Lower leg skin (tissue), 4 donors: Measurements from ENCODE around the gene NFASC. TPM values are rescaled to one million over a fixed set of nuclear protein-coding genes. Genes with fewer than 3 reads are reported as not detected.

Experiments
- DNase-seq, 2 donors: peaks; one replicate each; pipeline ENCODE4 v3.0.0-alpha.2; 2019; ENCODE audit warnings: low spot score in 2 of 2
- H3K4me3 ChIP-seq: fragments of 200-600 bp; sonication (generic); 2 replicates; pipeline ENCODE4 v1.5.1; 2017; ENCODE audit warnings: mild to moderate bottlenecking, low read depth; ENCODE audit not compliant: poor library complexity, severe bottlenecking
- POLR2A ChIP-seq, 2 donors: fragments of 450-650 bp; IDR thresholded peaks; one replicate each; pipeline ENCODE4 v1.6.1; 2016 to 2017; ENCODE audit warnings: antibody characterized with exemption in 2 of 2, mild to moderate bottlenecking in 1 of 2, moderate library complexity in 1 of 2
- WGBS, 2 donors: methylation state at CpG; one replicate each; pipeline ENCODE4 v1.1.5; 2018; 5-methylcytosine and 5-hydroxymethylcytosine counted together
- intact Hi-C: fragments of 100-400 bp; cut with DNase I; formaldehyde crosslinking; loops from one replicate; pipeline ENCODE4 v1.15.0; 2023; ENCODE audit warnings: low total_unique reads
- total RNA-seq, 4 donors: library from RNA; depleted of rRNA; stranded (reverse); fragments of >200 nt; gene quantifications; one replicate each; pipeline ENCODE4 v1.1.0, GENCODE V29; 2016
- TF ChIP-seq, protein P1 (sequence below), 3 donors: fragments of 450-650 bp; IDR thresholded peaks; one replicate each; pipeline ENCODE4 v1.5.1; 2016; ENCODE audit warnings: antibody characterized with exemption in 3 of 3, mild to moderate bottlenecking in 3 of 3, moderate library complexity in 2 of 3

Gene NFASC
- total RNA-seq, 4 donors from 2014 or later, result 10.2 to 17.2 (median 14.2) TPM

GRCh38 chr1:205004351-205004750 is 133.7 kb downstream of the NFASC start:
- TF ChIP-seq, protein P1, sequence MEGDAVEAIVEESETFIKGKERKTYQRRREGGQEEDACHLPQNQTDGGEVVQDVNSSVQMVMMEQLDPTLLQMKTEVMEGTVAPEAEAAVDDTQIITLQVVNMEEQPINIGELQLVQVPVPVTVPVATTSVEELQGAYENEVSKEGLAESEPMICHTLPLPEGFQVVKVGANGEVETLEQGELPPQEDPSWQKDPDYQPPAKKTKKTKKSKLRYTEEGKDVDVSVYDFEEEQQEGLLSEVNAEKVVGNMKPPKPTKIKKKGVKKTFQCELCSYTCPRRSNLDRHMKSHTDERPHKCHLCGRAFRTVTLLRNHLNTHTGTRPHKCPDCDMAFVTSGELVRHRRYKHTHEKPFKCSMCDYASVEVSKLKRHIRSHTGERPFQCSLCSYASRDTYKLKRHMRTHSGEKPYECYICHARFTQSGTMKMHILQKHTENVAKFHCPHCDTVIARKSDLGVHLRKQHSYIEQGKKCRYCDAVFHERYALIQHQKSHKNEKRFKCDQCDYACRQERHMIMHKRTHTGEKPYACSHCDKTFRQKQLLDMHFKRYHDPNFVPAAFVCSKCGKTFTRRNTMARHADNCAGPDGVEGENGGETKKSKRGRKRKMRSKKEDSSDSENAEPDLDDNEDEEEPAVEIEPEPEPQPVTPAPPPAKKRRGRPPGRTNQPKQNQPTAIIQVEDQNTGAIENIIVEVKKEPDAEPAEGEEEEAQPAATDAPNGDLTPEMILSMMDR (IDR thresholded peaks at IDR 0.05), result no peak
- no peak for TF ChIP-seq POLR2A (IDR thresholded peaks at IDR 0.05)
- 46 to 66% methylated on average over 3 of the region's 3 CpGs for WGBS, 2 donors
- no peak for DNase-seq
- H3K4me3 ChIP-seq, result no peak overlapping the region
- intact Hi-C loops, result no loop called here

GRCh38 chr1:205008896-205009295 is 138.2 kb downstream of the NFASC start:
- intact Hi-C loops, result no loop called here
- no peak for TF ChIP-seq POLR2A (IDR thresholded peaks at IDR 0.05)
- TF ChIP-seq, protein P1 (IDR thresholded peaks at IDR 0.05), result no peak
- no peak for DNase-seq
- WGBS, 2 donors, result 86 to 88% methylated on average over 8 of the region's 8 CpGs
- H3K4me3 ChIP-seq, result no peak overlapping the region

DNA sequence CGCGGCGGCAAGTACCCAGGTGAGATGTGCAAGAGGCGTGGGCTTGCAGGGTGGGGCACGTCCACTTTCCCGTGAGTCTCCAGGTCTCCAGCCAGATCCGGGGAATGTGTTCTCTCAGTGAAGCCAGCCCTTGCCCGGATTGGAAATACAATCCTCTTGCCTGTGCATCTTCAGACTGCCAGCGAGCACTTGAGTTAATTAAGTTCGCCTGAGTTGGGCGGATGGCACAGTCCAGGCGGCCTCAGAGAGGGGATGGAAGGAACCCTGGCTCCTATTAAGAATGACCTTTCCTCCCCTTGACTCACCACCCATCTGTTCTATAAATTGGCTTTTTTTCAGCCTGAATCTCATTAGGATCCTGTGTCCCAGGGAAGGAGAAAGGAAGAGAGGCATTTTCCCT is 139.0 kb downstream of the NFASC start:
- H3K4me3 ChIP-seq, result no peak overlapping the region
- no peak for TF ChIP-seq POLR2A (IDR thresholded peaks at IDR 0.05)
- TF ChIP-seq, protein P1 (IDR thresholded peaks at IDR 0.05), result no peak
- 87 to 92% methylated on average over 12 of the region's 12 CpGs for WGBS, 2 donors
- intact Hi-C loops, result no loop called here
- DNase-seq, result no peak

DNA sequence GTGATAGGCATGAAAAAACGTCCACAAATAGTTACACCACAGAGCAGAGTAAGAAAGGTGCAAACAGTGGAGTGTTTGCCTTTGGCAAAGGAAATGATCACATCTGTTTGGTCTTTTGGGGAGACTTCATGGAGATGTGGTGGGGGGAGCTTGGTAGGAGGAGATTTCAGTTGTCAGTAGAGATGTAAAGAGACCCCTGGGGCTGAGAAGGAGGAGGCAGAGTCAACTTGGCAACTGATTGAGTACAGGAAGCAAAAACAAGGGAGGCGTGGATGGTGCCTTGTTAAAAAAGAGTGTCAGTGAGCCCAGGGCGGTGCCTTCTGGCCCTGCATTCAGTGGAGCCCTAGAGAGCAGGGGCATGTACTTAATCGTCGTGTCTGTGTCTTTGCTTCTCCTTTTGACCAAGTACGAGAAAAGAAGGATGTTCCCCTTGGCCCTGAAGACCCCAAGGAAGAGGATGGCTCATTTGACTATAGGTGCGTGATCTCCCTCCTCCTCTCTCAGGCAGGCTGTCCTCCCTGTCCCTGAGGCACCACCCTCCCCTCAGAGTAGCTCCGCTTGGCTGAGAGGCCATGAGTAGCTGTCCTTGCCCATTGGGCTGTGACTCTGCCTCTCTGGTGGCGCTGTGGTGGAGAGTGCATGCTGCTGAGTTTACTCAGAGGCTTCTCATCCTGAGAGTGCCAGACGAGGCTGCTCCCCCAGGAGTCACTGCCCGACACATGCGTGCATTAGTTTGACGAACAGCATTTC is 141.9 kb downstream of the NFASC start:
- intact Hi-C loops, result no loop called here
- 71 to 73% methylated on average over 13 of the region's 13 CpGs for WGBS, 2 donors
- DNase-seq, result no peak
- H3K4me3 ChIP-seq, result no peak overlapping the region
- no peak for TF ChIP-seq POLR2A (IDR thresholded peaks at IDR 0.05)
- TF ChIP-seq, protein P1 (IDR thresholded peaks at IDR 0.05), result no peak

DNA sequence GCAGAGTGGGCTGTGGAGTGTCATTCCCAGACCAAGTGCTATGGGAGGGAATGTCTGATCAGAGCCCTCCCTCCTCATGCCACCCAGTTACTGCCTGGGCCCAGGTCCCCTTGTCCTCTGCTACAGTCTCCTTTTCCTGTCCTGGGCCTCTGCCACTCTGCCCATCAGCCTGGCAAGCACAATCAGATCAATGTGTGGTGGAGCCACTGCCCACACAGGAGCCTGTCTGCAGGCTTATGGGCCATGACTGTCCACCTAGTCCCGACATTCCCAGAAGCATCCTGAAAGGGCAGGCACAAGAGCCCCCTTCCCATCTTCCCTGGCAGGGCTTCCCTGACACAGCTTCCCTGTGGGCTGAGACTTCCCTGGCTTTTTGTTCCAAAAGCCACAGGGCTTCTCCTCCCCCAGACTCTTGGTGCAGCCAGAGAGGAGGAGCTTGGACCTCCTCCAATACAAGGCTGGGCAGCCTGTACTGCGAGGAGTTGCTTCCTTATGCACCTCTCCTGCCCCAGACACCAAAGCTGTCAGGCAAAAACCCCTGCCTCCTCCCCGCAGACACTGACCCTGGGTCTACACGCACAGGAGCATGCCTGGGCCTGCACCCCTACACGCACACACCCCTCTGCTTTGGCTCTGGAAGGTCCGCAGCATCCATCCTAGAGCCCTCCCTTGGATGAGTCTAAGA is 143.2 kb downstream of the NFASC start:
- intact Hi-C loops, result no loop called here
- no peak overlapping the region for H3K4me3 ChIP-seq
- 16 to 35% methylated on average over 6 of the region's 6 CpGs for WGBS, 2 donors
- DNase-seq, result no peak
- TF ChIP-seq, protein P1 (IDR thresholded peaks at IDR 0.05), result no peak
- TF ChIP-seq POLR2A (IDR thresholded peaks at IDR 0.05), result no peak
